ENCODE data around the gene EEF1AKMT1.
"Not testable (repeated sequence)": the region's sequence is repeated elsewhere in the genome, so short reads cannot be mapped to it uniquely, and the experiment has no call there.

Gene EEF1AKMT1

GRCh38 chr13:20776751-20777150 lies 3.0 kb upstream of the EEF1AKMT1 start:
- no peak for DNase-seq

DNA sequence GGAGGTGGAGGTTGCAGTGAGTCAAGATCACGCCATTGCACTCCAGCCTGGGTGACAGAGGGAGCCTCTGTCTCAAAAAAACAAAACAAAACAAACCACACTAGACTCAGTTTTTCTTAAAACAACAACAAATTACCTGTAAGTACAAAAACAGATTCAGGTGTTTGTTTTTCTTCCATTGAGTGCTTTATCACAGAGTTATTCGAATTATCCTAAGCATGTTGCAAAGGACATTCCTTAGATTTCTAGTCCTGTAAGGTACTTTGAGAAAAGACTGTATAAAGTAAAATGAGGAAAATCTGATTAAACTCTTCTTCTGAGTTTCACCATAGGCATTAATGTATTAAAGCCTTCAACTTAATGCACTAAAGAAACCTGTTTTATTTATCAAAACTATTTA lies 2.2 kb upstream of the EEF1AKMT1 start:
- DNase-seq = no peak

GRCh38 chr13:20774746-20775145 lies 985 bp upstream of the EEF1AKMT1 start:
- no peak for DNase-seq

DNA sequence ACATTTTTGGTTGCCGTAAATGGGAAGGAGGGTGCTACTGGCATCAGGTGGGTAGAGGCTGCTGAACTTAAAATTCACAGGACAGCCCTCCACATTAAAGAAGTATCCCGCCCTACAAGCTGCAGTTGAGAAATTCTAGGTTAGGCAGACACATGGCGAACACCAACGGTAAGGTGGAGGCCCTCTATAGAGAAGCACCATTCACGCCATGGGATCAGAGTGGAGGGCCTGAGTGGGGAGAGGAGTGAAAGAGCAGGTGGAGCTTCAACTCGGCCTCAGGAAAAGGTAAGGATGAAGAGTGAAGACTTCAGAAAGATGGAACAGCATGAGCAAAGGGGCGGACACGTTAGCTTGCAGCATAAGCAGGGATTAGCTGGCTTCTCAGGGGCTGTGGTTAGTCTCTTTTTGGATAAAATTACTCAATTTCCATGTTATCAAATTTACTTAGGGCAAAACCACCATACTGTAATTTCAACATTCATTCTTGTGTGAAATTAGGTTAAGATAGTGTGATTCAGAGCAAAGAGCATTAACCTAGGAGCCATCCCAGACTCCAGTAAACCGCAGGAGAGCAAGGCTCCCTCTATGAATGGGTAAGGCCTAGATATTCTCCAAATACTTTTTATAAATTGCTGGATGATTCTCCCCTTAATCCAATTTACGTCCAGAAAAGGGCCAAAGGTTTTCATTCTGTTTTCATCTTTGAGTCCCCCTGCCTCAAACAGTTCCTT lies 1.2 kb downstream of the EEF1AKMT1 start:
- peak; percentile 31 to 38 for DNase-seq

DNA sequence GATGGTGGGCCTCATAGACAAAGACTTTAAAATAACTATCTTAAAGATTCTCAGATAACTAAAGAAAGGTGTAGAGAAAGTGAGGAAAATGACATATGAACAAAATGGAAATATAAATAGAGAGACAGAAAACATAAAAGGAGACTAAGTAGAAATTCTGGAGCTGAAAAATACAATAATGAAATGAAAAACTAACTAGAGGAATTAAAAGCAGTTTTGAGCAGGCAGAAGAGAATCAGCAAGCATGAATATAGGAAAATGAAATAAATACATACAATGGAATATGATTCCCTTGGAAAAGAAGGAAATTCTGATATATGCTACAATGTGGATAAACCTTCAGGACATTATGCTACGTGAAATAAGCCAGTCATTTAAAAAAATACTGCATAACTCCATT lies 3.9 kb downstream of the EEF1AKMT1 start:
- DNase-seq = no peak

- no peak for DNase-seq
Measured at GRCh38 chr13:20769091-20769490, 4.7 kb downstream of the EEF1AKMT1 start.

DNA sequence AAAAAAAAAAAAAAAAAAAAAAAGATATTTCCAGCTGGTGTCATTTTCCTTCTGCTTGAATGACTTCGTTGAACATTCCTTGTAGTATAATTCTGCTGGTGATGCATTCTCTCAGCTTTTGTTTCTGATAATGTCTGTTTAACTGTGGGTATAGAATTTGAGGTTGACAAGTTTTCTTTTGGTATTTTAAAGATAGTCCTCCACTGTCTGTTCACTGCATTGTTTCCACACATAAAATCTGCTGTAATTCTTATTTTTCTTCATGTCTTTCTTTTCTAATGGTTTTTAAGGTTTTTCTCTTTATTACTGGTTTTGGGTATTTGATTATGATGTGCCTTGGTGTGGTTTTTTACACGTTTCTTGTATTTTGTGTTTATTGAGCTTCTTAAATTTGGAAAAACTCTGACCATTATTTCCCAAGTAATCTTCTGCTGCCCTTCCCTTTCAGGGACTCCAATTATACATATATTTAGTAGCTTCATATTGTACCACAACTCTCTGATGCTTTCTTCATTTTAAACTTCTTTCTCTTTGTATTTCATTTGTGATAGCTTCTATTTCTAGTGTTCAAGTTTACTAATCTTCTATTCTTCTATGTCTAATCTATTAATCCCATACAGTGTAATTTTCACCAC lies 6.3 kb downstream of the EEF1AKMT1 start:
- DNase-seq = no peak

- DNase-seq = no peak
Measured at GRCh38 chr13:20760872-20761271, 12.9 kb downstream of the EEF1AKMT1 start.

DNA sequence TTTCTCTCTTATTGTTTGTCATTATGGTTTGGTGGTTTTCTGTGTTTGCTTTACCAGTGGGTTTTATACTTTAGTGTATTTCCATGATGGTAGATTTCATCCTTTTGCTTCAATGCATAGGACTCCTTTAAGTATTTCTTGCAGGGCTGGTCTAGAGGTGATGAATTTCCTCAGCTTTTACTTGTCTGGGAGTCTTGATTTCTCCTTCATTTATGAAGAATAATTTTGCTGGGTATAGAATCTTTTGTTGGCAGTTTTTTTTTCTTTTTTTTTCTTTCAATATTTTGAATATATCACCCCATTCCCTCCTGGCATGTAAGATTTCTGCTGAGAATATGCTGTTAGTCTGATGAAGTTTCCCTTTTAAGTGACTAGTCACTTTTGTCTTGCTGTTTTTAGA lies 19.8 kb downstream of the EEF1AKMT1 start:
- DNase-seq = no peak

GRCh38 chr13:20749377-20749776 lies 24.4 kb downstream of the EEF1AKMT1 start:
- DNase-seq = no peak

DNA sequence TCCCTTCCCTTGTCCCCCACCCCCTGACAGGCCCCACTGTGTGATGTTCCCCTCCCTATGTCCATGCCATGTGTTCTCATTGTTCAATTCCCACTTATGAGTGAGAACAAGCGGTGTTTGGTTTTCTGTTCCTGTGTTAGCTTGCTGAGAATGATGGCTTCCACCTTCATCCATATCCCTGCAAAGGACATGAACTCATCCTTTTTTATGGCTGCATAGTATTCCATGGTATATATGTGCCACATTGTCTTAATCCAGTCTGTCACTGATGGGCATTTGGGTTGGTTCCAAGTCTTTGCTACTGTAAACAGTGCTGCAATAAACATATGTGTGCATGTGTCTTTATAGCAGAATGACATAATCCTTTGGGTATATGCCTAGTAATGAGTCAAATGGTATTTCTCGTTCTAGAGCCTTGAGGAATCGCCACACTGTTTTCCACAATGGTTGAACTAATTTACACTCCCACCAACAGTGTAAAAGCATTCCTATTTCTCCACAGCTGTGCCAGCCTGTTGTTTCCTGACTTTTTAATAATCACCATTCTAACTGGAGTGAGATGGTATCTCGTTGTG lies 29.8 kb downstream of the EEF1AKMT1 start:
- DNase-seq = not testable (repeated sequence)

- no peak for DNase-seq
Measured at GRCh38 chr13:20740021-20740420, 33.7 kb downstream of the EEF1AKMT1 start.

- DNase-seq = no peak
Measured at GRCh38 chr13:20738616-20739015, 35.1 kb downstream of the EEF1AKMT1 start.

GRCh38 chr13:20729633-20730585 lies 43.9 kb downstream of the EEF1AKMT1 start:
- DNase-seq = no peak

- DNase-seq = no peak
Measured at GRCh38 chr13:20728579-20729311, 45.0 kb downstream of the EEF1AKMT1 start.

DNA sequence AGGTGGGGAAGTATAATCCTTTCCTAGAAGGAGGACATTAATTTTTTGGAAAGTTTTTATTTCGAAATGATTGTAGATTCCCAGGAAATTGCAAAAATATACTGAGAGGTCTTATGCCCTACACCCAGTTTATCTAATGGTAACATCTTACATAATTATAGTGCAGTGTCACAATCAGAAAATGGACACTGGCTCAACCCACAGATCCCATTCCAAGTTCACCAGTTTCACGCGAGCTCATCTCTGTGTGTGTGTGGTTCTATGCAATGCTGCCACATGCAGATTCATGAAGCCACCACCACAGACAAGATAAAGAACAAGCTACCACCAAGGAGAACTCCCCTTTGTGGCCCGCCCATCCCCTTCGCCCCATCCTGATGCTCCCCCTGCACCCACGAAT lies 45.9 kb downstream of the EEF1AKMT1 start:
- DNase-seq = no peak

DNA sequence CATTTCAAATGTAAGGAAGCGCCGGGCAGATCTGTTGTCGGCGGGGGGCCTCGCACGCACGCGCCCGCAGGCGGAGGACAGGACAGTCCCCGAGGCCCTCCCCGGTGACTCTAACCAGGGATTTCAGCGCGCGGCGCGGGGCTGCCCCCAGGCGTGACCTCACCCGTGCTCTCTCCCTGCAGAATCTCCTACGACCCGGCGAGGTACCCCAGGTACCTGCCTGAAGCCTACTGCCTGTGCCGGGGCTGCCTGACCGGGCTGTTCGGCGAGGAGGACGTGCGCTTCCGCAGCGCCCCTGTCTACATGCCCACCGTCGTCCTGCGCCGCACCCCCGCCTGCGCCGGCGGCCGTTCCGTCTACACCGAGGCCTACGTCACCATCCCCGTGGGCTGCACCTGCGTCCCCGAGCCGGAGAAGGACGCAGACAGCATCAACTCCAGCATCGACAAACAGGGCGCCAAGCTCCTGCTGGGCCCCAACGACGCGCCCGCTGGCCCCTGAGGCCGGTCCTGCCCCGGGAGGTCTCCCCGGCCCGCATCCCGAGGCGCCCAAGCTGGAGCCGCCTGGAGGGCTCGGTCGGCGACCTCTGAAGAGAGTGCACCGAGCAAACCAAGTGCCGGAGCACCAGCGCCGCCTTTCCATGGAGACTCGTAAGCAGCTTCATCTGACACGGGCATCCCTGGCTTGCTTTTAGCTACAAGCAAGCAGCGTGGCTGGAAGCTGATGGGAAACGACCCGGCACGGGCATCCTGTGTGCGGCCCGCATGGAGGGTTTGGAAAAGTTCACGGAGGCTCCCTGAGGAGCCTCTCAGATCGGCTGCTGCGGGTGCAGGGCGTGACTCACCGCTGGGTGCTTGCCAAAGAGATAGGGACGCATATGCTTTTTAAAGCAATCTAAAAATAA lies 52.1 kb downstream of the EEF1AKMT1 start:
- peak in 1 of 2 experiments; percentile 42 for DNase-seq

- DNase-seq = no peak
Measured at GRCh38 chr13:20721058-20721453, 52.7 kb downstream of the EEF1AKMT1 start.

DNA sequence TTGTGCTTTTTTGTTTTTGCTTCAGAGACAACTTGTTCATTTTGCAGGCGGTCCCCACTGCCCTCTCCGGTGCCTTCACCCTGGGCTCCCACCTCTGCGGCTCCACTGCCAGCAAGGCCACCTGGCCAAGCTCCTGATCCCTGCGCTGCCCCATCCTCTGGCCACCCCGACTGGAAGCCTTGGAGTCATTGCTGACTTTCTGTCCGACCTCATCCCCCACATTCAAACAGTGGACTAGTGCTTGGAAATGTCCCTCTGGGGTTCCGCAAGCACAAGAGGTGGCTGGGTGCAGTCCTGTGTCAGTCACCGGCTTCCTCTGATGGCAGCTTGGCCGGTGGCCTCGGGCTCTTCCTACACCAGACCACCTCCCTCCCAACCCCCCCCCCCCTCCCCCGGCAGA lies 53.3 kb downstream of the EEF1AKMT1 start:
- no peak for DNase-seq

DNA sequence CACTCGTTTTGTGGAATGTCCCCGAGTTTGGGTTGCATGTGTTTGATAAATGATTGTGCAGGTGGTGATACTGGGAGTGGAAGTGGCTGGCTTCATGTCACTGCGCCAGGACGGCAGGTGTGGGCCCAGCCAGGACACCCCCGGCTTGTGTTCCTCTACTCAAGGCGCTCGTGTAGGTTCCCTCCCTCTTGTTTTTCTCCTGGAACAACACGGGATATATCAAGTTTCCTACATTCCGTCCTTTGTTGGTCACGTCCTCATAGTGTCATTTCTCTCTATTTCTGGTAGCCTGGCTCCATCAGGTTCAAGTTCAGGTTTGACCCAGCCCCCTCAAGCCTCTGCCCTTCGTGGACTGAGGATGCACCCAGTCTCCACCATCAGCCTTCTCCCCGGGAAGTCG lies 54.0 kb downstream of the EEF1AKMT1 start:
- no peak for DNase-seq

- no peak for DNase-seq
Measured at GRCh38 chr13:20718958-20719566, 54.7 kb downstream of the EEF1AKMT1 start.

Data from activated T-cell treated with anti-CD3 and anti-CD28 coated beads, Interleukin-2, amount 50 U/mL, for 48 hours (primary cell).